ENCODE results near the gene UPF1. TPM values are rescaled to one million over a fixed set of nuclear protein-coding genes. Genes with fewer than 3 reads are reported as not detected.

Gene UPF1
- polyA plus RNA-seq, 1 donor, result 52.3 TPM

Other genes with a start within 250 kb of the UPF1 start
- gene REX1BD, start 243.2 kb upstream of the UPF1 start, polyA plus RNA-seq, result 47.2 TPM
- gene CRLF1, start 225.2 kb upstream of the UPF1 start, polyA plus RNA-seq, result 3.2 TPM
- gene TMEM59L, start 219.1 kb upstream of the UPF1 start, polyA plus RNA-seq, result 12.5 TPM
- gene KLHL26, start 194.9 kb upstream of the UPF1 start, polyA plus RNA-seq, result 4.6 TPM
- 21.5 TPM for gene CRTC1, start 148.3 kb upstream of the UPF1 start, polyA plus RNA-seq
- 1.2 TPM for gene COMP, start 40.7 kb upstream of the UPF1 start, polyA plus RNA-seq
- gene CERS1, start 64.2 kb downstream of the UPF1 start, polyA plus RNA-seq, result 3.1 TPM
- 135 TPM for gene COPE, start 87.4 kb downstream of the UPF1 start, polyA plus RNA-seq
- 34.3 TPM for gene DDX49, start 87.8 kb downstream of the UPF1 start, polyA plus RNA-seq
- 13.9 TPM for gene HOMER3, start 109.3 kb downstream of the UPF1 start, polyA plus RNA-seq
- gene SUGP2, start 201.6 kb downstream of the UPF1 start, polyA plus RNA-seq, result 90.0 TPM
- 21.0 TPM for gene ARMC6, start 201.6 kb downstream of the UPF1 start, polyA plus RNA-seq
- 12.9 TPM for gene SLC25A42, start 232.0 kb downstream of the UPF1 start, polyA plus RNA-seq

Data from large intestine (tissue), 1 donor.